Stimulated activated CD4-positive, alpha-beta T cell treated with anti-CD3 and anti-CD28 coated beads, Interleukin-1b, Interleukin-23, amount 100 ng/mL, for 1 hour (primary cell): ENCODE data around the gene CUTA.
"Not testable (repeated sequence)": the region's sequence is repeated elsewhere in the genome, so short reads cannot be mapped to it uniquely, and the experiment has no call there.

ENCODE experiments used
- DNase-seq, 2 donors: peaks; one replicate each; pipeline ENCODE4 v3.0.0-alpha.2; 2020; ENCODE audit warnings: low read depth in 2 of 2

Gene CUTA

DNA sequence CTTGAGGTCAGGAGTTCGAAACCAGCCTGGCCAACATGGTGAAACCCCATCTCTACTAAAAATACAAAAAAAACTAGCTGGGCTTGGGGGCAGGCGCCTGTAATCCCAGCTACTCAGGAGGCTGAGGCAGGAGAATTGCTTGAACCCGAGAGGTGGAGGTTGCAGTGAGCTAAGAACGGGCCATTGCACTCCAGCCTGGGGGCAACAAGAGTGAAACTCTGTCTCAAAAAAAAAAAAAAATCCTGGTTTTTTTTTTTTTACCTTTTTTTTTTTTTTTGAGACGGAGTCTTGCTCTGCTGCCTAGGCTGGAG is 50.2 kb downstream of the CUTA start:
- not testable (repeated sequence) for DNase-seq

DNA sequence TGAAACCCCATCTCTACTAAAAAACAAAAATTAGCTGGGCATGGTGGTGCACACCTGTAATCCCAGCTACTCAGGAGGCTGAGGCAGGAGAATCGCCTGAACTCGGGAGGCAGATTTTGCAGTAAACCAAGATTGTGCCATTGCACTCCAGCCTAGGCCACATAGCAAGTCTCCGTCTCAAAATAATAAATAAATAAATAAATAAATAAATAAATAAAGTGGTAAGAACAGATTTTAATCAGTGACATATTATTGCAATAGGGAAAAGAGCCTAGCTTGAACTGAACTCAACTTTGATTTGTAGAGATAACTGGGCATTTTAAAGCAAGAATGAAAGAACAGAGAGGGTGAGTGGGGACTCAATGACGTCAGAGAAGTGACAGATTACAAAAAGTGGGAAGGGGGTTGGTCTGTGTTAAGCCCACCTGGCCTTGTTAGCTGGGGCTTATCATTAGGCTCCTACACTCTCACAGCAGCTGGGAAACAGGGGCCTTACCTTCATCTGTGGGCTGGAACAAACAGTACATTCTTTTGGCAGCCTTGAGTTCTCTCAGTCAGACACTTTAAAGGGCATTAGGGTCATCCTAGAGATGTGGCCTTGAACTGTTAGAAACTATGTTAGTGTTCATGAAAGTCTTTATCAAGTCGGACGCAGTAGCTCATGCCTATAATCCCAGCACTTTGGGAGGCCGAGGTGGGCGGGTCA is 50.7 kb downstream of the CUTA start:
- no peak for DNase-seq
